Endothelial cell of umbilical vein (primary cell): ENCODE results near the gene TCIRG1. TPM values are rescaled to one million over a fixed set of nuclear protein-coding genes. Genes with fewer than 3 reads are reported as not detected.

Experiments used
- BruUV-seq: library from RNA; stranded (reverse); fragments of 400-500 nt; replicated peaks from 2 replicates; lab custom pipeline; 2021; lab: Mats Ljungman, UMichigan
- CTCF ChIA-PET: fragments of 300-600, 350-600 bp; sonication (Branson Sonifier 250); formaldehyde crosslinking; loops from one replicate; lab custom pipeline; 2021; ENCODE audit warnings: antibody characterized with exemption, inconsistent platforms; lab: Charles Lee
- POLR2A ChIA-PET: fragments of 300-600, 350-600 bp; sonication (Branson Sonifier 250); formaldehyde crosslinking; loops from one replicate; lab custom pipeline; 2021; ENCODE audit warnings: antibody characterized with exemption, inconsistent platforms; lab: Charles Lee
- DNase-seq: peaks from one replicate; pipeline ENCODE4 v3.0.0-alpha.2; 2011; ENCODE audit warnings: low read depth, low spot score
- FAIRE-seq: peaks from 2 replicates; lab custom pipeline; 2011; peaks lifted over from hg19 to GRCh38; lab: Jason Lieb, UNC
- H2AFZ ChIP-seq: 2 replicates; pipeline ENCODE4 v1.6.0; 2012; ENCODE audit warnings: low read depth, low read length, control low read depth, inconsistent platforms
- H3K27ac ChIP-seq: 2 replicates; pipeline ENCODE4 v1.5.1; 2011; ENCODE audit warnings: low read depth, mild to moderate bottlenecking, control low read depth, low read length, moderate library complexity; ENCODE audit not compliant: insufficient read depth
- H3K27me3 ChIP-seq, 2 experiments: 2 replicates each; pipeline versions ENCODE4 v1.6.0 to v1.6.1; 2011; ENCODE audit warnings: low read length in 2 of 2, mixed read lengths in 1 of 2; ENCODE audit not compliant: control insufficient read depth in 2 of 2, insufficient read depth in 2 of 2
- H3K36me3 ChIP-seq, 2 experiments: 2 replicates in 1 of 2; 3 replicates in 1 of 2; pipeline ENCODE4 v1.5.1; 2011; ENCODE audit warnings: low read length in 2 of 2, mild to moderate bottlenecking in 1 of 2, moderate library complexity in 1 of 2; ENCODE audit not compliant: control insufficient read depth in 2 of 2, insufficient read depth in 2 of 2; ENCODE audit errors: extremely low read depth in 1 of 2
- H3K4me1 ChIP-seq: 3 replicates; pipeline ENCODE4 v1.5.1; 2011; ENCODE audit warnings: mild to moderate bottlenecking, low read length; ENCODE audit not compliant: control insufficient read depth, insufficient read depth; ENCODE audit errors: extremely low read depth
- H3K4me2 ChIP-seq: 2 replicates; pipeline ENCODE4 v1.6.1; 2011; ENCODE audit warnings: low read length, control low read depth, mixed read lengths; ENCODE audit not compliant: insufficient read depth
- H3K4me3 ChIP-seq, 3 experiments: fragments of 200-600 bp in 1 of 3; sonication (generic), shearing (Covaris generic) in 1 of 3; replicated peaks in 1 of 3; 2 replicates each; pipeline ENCODE4 v1.5.1; 2011 to 2016; ENCODE audit warnings: control low read depth in 3 of 3, low read length in 3 of 3, mild to moderate bottlenecking in 2 of 3, inconsistent platforms in 1 of 3, low read depth in 1 of 3, moderate library complexity in 1 of 3; ENCODE audit not compliant: insufficient read depth in 1 of 3
- H3K79me2 ChIP-seq: 2 replicates; pipeline ENCODE4 v1.6.0; 2012; ENCODE audit warnings: low read length, inconsistent platforms; ENCODE audit not compliant: control insufficient read depth, insufficient read depth
- H3K9ac ChIP-seq: replicated peaks from 2 replicates; pipeline ENCODE3; 2011; ENCODE audit warnings: low read length, control low read depth; ENCODE audit not compliant: insufficient read depth; ENCODE audit errors: extremely low read depth
- H3K9me1 ChIP-seq: replicated peaks from 3 replicates; pipeline ENCODE4 v1.6.0; 2011; ENCODE audit warnings: mild to moderate bottlenecking, low read length; ENCODE audit not compliant: control insufficient read depth, insufficient read depth; ENCODE audit errors: extremely low read depth
- H3K9me3 ChIP-seq: replicated peaks from 2 replicates; pipeline ENCODE4 v1.5.1; 2012; ENCODE audit warnings: low read length, inconsistent platforms; ENCODE audit not compliant: control insufficient read depth, insufficient read depth
- H4K20me1 ChIP-seq: replicated peaks from 2 replicates; pipeline ENCODE3; 2011; ENCODE audit warnings: mild to moderate bottlenecking, low read length; ENCODE audit not compliant: control insufficient read depth, insufficient read depth; ENCODE audit errors: extremely low read depth
- FOS ChIP-seq: IDR thresholded peaks from 2 replicates; pipeline ENCODE4 v1.6.1; 2011; ENCODE audit warnings: mild to moderate bottlenecking, low read length, moderate library complexity, borderline replicate concordance; ENCODE audit not compliant: insufficient read depth
- GATA2 ChIP-seq: IDR thresholded peaks from 2 replicates; pipeline ENCODE4 v1.7.0; 2011; ENCODE audit warnings: low read depth, mild to moderate bottlenecking, moderate library complexity, mixed read lengths, low read length; ENCODE audit not compliant: insufficient read length, insufficient read depth
- MYC ChIP-seq: IDR thresholded peaks from one replicate; pipeline ENCODE4 v1.6.1; 2011; ENCODE audit warnings: mild to moderate bottlenecking, low read depth, low read length
- POLR2A ChIP-seq: IDR thresholded peaks from 2 replicates; pipeline ENCODE4 v1.6.1; 2012; ENCODE audit warnings: low read depth, mild to moderate bottlenecking, control low read depth, low read length
- POLR2AphosphoS5 ChIP-seq: IDR thresholded peaks from 2 replicates; pipeline ENCODE4 v1.6.1; 2012; ENCODE audit warnings: low read depth, mild to moderate bottlenecking, control low read depth, low read length, moderate library complexity; ENCODE audit not compliant: insufficient read depth
- dilution Hi-C: fragments of 300-500 bp; cut with MboI; formaldehyde crosslinking; loops from one replicate; pipeline ENCODE4 v1.15.0; 2019; ENCODE audit warnings: low sequenced_read_pairs; ENCODE audit not compliant: extremely low pct_ligation_motif_present
- intact Hi-C: fragments of 100-400 bp; cut with micrococcal nuclease; formaldehyde crosslinking; loops from one replicate; pipeline ENCODE4 v1.10.0; 2022
- polyA plus RNA-seq, 4 experiments: library from polyadenylated mRNA; depleted of rRNA in 3 of 4; stranded (reverse) in 3 of 4; unstranded in 1 of 4; fragments of >200 nt; gene quantifications; 2 replicates each; pipeline versions ENCODE4 v1.2.1 to v1.2.3, GENCODE V29; 2011 to 2012; ENCODE audit warnings: missing spikeins in 1 of 4
- total RNA-seq: library from RNA; stranded (reverse); gene quantifications from 2 replicates; pipeline ENCODE4 v1.2.3, GENCODE V29; 2021
- TF ChIP-seq, protein P1 (sequence below): IDR thresholded peaks from 2 replicates; pipeline ENCODE4 v1.6.1; 2011; ENCODE audit not compliant: insufficient read depth, insufficient read length

The TCIRG1 gene
- total and polyA plus RNA-seq, 2 donors (not counting 3 experiments of a cell fraction or from before 2014, with no cell fraction given) = 134 to 183 TPM

GRCh38 chr11:68002938-68003845 is 35.6 kb upstream of the TCIRG1 start:
- intact Hi-C loops = no loop called here
- Histone ChIP-seq H3K9me1 (no peaks in the 10 kb centered on the region), H4K20me1 (no peaks in the 10 kb centered on the region), H3K4me2 (no peak overlapping the region), H3K4me1 (peaks cover 3% of the 10 kb centered on the region), H3K36me3 (no peaks in the 10 kb centered on the region), H3K79me2 (no peaks in the 10 kb centered on the region), H3K27ac (no peak overlapping the region), H2AFZ (peak overlapping the region; percentile 82), H3K9me3 (no peaks in the 10 kb centered on the region), H3K9ac (no peak overlapping the region), H3K4me3 (peak overlapping the region; percentile 17 to 50 (median 23)), H3K27me3 (no peaks in the 10 kb centered on the region)
- POLR2A ChIA-PET = no interaction called here
- dilution Hi-C loops = no loop called here
- TF ChIP-seq POLR2AphosphoS5 (no peak), FOS (no peak), POLR2A (no peak), GATA2 (no peak), MYC (no peak)
- no TSS peak for BruUV-seq
- CTCF ChIA-PET = no interaction called here
- FAIRE-seq = peak; percentile 24
- DNase-seq = no peak

- H3K9me3 ChIP-seq = no peaks in the 10 kb centered on the region
- intact Hi-C loops (no loop called here), dilution Hi-C loops (no loop called here)
- TF ChIP-seq POLR2AphosphoS5 = peak; percentile 76
- TF ChIP-seq, protein P1, sequence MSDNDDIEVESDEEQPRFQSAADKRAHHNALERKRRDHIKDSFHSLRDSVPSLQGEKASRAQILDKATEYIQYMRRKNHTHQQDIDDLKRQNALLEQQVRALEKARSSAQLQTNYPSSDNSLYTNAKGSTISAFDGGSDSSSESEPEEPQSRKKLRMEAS = peak; percentile 34
- TF ChIP-seq POLR2A = peak; percentile 53
- no peak for TF ChIP-seq MYC
- POLR2A ChIA-PET = no interaction called here
- CTCF ChIA-PET = no interaction called here
- no peaks in the 10 kb centered on the region for H3K27me3 ChIP-seq
- no peak within 1 kb of the TSS for H3K27ac ChIP-seq
- FAIRE-seq = peak; percentile 70
- no peaks in the 10 kb centered on the region for H4K20me1 ChIP-seq
- BruUV-seq = no TSS peak
- H3K79me2 ChIP-seq = no peaks in the 10 kb centered on the region
- peak within 1 kb of the TSS; percentile 17 to 51 (median 50) for H3K4me3 ChIP-seq
- peak within 1 kb of the TSS; percentile 87 for H2AFZ ChIP-seq
- H3K4me1 ChIP-seq = peaks cover 3% of the 10 kb centered on the region
- H3K4me2 ChIP-seq = peak within 1 kb of the TSS; percentile 65
- DNase-seq = peak; percentile 70
- H3K36me3 ChIP-seq = no peaks in the 10 kb centered on the region
- no peaks in the 10 kb centered on the region for H3K9me1 ChIP-seq
- no peak within 1 kb of the TSS for H3K9ac ChIP-seq
Measured at GRCh38 chr11:68003846-68004550, 34.8 kb upstream of the TCIRG1 start, which contains the start of gene UNC93B1. UNC93B1 (minus strand) TSS chr11:68004097; CDS start chr11:68004043, 54 bp downstream.
